ENCODE results near the gene LTBP2. TPM values are rescaled to one million over a fixed set of nuclear protein-coding genes. Genes with fewer than 3 reads are reported as not detected.

The LTBP2 gene
- total and polyA plus RNA-seq, 7 donors, result 2.4 to 51.4 (median 11.8) TPM

- DNase-seq, result peak in 1 of 2 donors; percentile 21
- H3K27ac ChIP-seq, result no peak overlapping the region
- no peaks in the 10 kb centered on the region for H3K36me3 ChIP-seq (ENCODE audit: insufficient read depth in 1 of 2, low read depth in 1 of 2)
- no peak for ATAC-seq
- intact Hi-C loops (cut with DNase I), result no loop called here
- no peaks in the 10 kb centered on the region for H3K9me3 ChIP-seq
- no peak for TF ChIP-seq CTCF (IDR thresholded peaks at IDR 0.05)
- WGBS, 3 donors, result 94 to 96% (median 94%) methylated on average over 3 of the region's 3 CpGs
- no peaks in the 10 kb centered on the region for H3K27me3 ChIP-seq (ENCODE audit: insufficient read depth in 3 of 3, low read length in 2 of 3)
- H3K4me1 ChIP-seq, result peaks cover under 1% of the 10 kb centered on the region
- H3K4me3 ChIP-seq, result no peak overlapping the region
These were observed 34.1 kb downstream of the LTBP2 start for GRCh38 chr14:74577948-74578275.

GRCh38 chr14:74577247-74577947 lies 34.6 kb downstream of the LTBP2 start:
- Histone ChIP-seq H3K27me3 (ENCODE audit: insufficient read depth in 3 of 3, low read length in 2 of 3) (no peaks in the 10 kb centered on the region), H3K27ac (no peak overlapping the region), H3K36me3 (ENCODE audit: insufficient read depth in 1 of 2, low read depth in 1 of 2) (no peaks in the 10 kb centered on the region), H3K4me3 (no peak overlapping the region), H3K4me1 (peaks cover 6% of the 10 kb centered on the region), H3K9me3 (no peaks in the 10 kb centered on the region)
- no peak for TF ChIP-seq CTCF (IDR thresholded peaks at IDR 0.05)
- intact Hi-C loops (cut with DNase I), result no loop called here
- WGBS, 3 donors, result 88 to 90% (median 90%) methylated on average over 11 of the region's 11 CpGs
- DNase-seq, result peak; percentile 71 to 77
- peak in 1 of 4 donors; percentile 31 for ATAC-seq

GRCh38 chr14:74575936-74576335 lies 36.1 kb downstream of the LTBP2 start:
- TF ChIP-seq CTCF (IDR thresholded peaks at IDR 0.05), result no peak
- Histone ChIP-seq H3K27me3 (ENCODE audit: insufficient read depth in 3 of 3, low read length in 2 of 3) (peaks cover 0 to 2% (median 0%) of the 10 kb centered on the region in 3 donors), H3K9me3 (no peaks in the 10 kb centered on the region), H3K36me3 (ENCODE audit: insufficient read depth in 1 of 2, low read depth in 1 of 2) (no peaks in the 10 kb centered on the region), H3K4me3 (no peak overlapping the region), H3K4me1 (peaks cover 6% of the 10 kb centered on the region), H3K27ac (no peak overlapping the region)
- DNase-seq (peak in 1 of 2 donors; percentile 36), ATAC-seq (no peak)
- intact Hi-C loops (cut with DNase I), result no loop called here
- WGBS, 3 donors, result 91 to 96% (median 96%) methylated on average over 3 of the region's 3 CpGs

GRCh38 chr14:74575507-74575906 lies 36.5 kb downstream of the LTBP2 start:
- H3K36me3 ChIP-seq (ENCODE audit: insufficient read depth in 1 of 2, low read depth in 1 of 2), result no peaks in the 10 kb centered on the region
- H3K4me3 ChIP-seq, result no peak overlapping the region
- H3K9me3 ChIP-seq, result no peaks in the 10 kb centered on the region
- no peak for TF ChIP-seq CTCF (IDR thresholded peaks at IDR 0.05)
- WGBS, 3 donors, result 88 to 96% (median 94%) methylated on average over 2 of the region's 2 CpGs
- DNase-seq, result peak in 1 of 2 donors; percentile 31
- peaks cover 6% of the 10 kb centered on the region for H3K4me1 ChIP-seq
- no peak overlapping the region for H3K27ac ChIP-seq
- intact Hi-C loops (cut with DNase I), result no loop called here
- H3K27me3 ChIP-seq (ENCODE audit: insufficient read depth in 3 of 3, low read length in 2 of 3), result peaks cover 0 to 2% (median 0%) of the 10 kb centered on the region in 3 donors
- ATAC-seq, result no peak

GRCh38 chr14:74574706-74575105 lies 37.3 kb downstream of the LTBP2 start:
- no peaks in the 10 kb centered on the region for H3K9me3 ChIP-seq
- WGBS, 3 donors, result 86 to 93% (median 88%) methylated on average over 6 of the region's 6 CpGs
- intact Hi-C loops (cut with DNase I), result no loop called here
- peaks cover 6% of the 10 kb centered on the region for H3K4me1 ChIP-seq
- no peaks in the 10 kb centered on the region for H3K36me3 ChIP-seq (ENCODE audit: insufficient read depth in 1 of 2, low read depth in 1 of 2)
- TF ChIP-seq CTCF (IDR thresholded peaks at IDR 0.05), result no peak
- H3K27me3 ChIP-seq (ENCODE audit: insufficient read depth in 3 of 3, low read length in 2 of 3), result peaks cover 0 to 2% (median 0%) of the 10 kb centered on the region in 3 donors
- ATAC-seq (no peak), DNase-seq (peak in 1 of 2 donors; percentile 51)
- H3K4me3 ChIP-seq, result no peak overlapping the region
- no peak overlapping the region for H3K27ac ChIP-seq
